Heart left ventricle (tissue), 13 donors: ENCODE measurements around the gene RPS6KB2.

Experiments
- CTCF ChIP-seq, 12 donors: fragments of 200-600 bp; sonication (generic) in 4 of 12; IDR thresholded peaks; one replicate each; pipeline versions ENCODE4 v1.5.0 to v1.8.0; 2018 to 2022; ENCODE audit warnings: antibody characterized with exemption in 12 of 12, mild to moderate bottlenecking in 5 of 12
- POLR2A ChIP-seq, 2 donors: fragments of 450-650 bp; IDR thresholded peaks; one replicate each; pipeline ENCODE4 v1.6.1; 2017; ENCODE audit warnings: antibody characterized with exemption in 2 of 2, mild to moderate bottlenecking in 2 of 2, moderate library complexity in 2 of 2
- donor health status: ischemic (EF 13 %, LVEDD 7.1; RV severe dilation, severe dysfunction).
- donor health status: DM: no; HTN: yes; CAD: no.
- donor health status: DM: no; HTN: no; CAD: no.
- donor health status: ischemic (EF 25% LVEDD 6.9; RV normal size, moderate dysfunction).
- donor health status: ischemic (EF 25% LVEDD 5.7; RV mildly dilated, moderate dysfunction).
- donor health status: ischemic (EF 35%, LVEDD 5.7; RV mildly dilated, moderate dysfunction).
- donor health status: nonischemic (EF 11% LVEDD 7.7; RV severe dilation, severe dysfunction).
- donor health status: DM: yes; HTN: yes; CAD: no.
- donor health status: PGD.
- donor health status: ischemic (EF 29% LVEDD 5.4; RV normal size, mild dysfunction).
- donor health status: nonischemic (EF 23%, LVEDD 6.1; RV moderate dilation, normal function).

DNA sequence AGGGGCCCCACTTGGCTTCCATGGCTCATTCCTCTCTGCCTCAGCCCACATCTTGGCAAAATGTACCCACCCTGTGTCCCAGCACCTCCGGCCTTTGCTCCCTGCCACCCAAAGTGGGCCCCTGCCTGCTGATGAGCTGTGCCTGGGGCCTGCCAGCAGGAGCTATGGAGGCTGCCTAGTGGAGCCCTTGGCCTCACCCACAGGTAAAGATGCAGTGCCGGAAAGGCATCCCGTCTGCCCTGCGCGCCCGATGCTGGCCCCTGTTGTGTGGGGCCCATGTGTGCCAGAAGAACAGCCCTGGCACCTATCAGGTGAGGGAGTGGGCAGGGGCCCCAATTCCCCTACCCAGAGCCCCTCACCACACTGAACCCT lies 23.1 kb upstream of the RPS6KB2 start:
- TF ChIP-seq CTCF (IDR thresholded peaks at IDR 0.05) (no peak), POLR2A (IDR thresholded peaks at IDR 0.05) (no peak)
